Measurements from ENCODE around the gene GTPBP1.
A peak's percentile ranks its signal among the peaks of the same experiment; 100 is the strongest.

The GTPBP1 gene

GRCh38 chr22:38761202-38762162, 55.7 kb downstream of the GTPBP1 start:
- DNase-seq, result no peak

- DNase-seq, result no peak
These were observed 56.8 kb downstream of the GTPBP1 start for GRCh38 chr22:38762551-38762983.

GRCh38 chr22:38766076-38766777, 60.5 kb downstream of the GTPBP1 start:
- DNase-seq, result peak in 4 of 6 experiments; percentile 18 to 45 (median 38)

GRCh38 chr22:38767313-38767712, 61.6 kb downstream of the GTPBP1 start:
- DNase-seq, result no peak

- no peak for DNase-seq
These were observed 62.3 kb downstream of the GTPBP1 start for GRCh38 chr22:38768036-38768435.

- no peak for DNase-seq
These were observed 64.7 kb downstream of the GTPBP1 start for GRCh38 chr22:38770257-38770949.

GRCh38 chr22:38772623-38772873, 66.8 kb downstream of the GTPBP1 start:
- DNase-seq, result no peak

- no peak for DNase-seq
These were observed 67.7 kb downstream of the GTPBP1 start for GRCh38 chr22:38773363-38773946.

GRCh38 chr22:38774496-38775166, 68.9 kb downstream of the GTPBP1 start:
- no peak for DNase-seq

- no peak for DNase-seq
These were observed 69.9 kb downstream of the GTPBP1 start for GRCh38 chr22:38775656-38776055.

- DNase-seq, result no peak
These were observed 70.3 kb downstream of the GTPBP1 start for GRCh38 chr22:38776086-38776485.

- DNase-seq, result no peak
These were observed 71.4 kb downstream of the GTPBP1 start for GRCh38 chr22:38777087-38777671.

- no peak for DNase-seq
These were observed 75.3 kb downstream of the GTPBP1 start for GRCh38 chr22:38781033-38781432.

- no peak for DNase-seq
These were observed 76.8 kb downstream of the GTPBP1 start for GRCh38 chr22:38782402-38783094.

All from stimulated activated naive CD4-positive, alpha-beta T cell (primary cell).